Endothelial cell (in vitro differentiated cells): ENCODE results near the gene FGF12. TPM values are rescaled to one million over a fixed set of nuclear protein-coding genes. Genes with fewer than 3 reads are reported as not detected.
A peak's percentile ranks its signal among the peaks of the same experiment; 100 is the strongest.

ENCODE experiments used
- DNase-seq: peaks from one replicate; pipeline ENCODE4 v3.0.0; 2021; ENCODE audit warnings: low spot score
- H3K27ac Mint-ChIP-seq: one replicate; pipeline ENCODE4 v1.8.0; 2021; ENCODE audit warnings: mixed read lengths, inconsistent platforms; ENCODE audit not compliant: unreplicated experiment
- H3K27me3 Mint-ChIP-seq: one replicate; pipeline ENCODE4 v1.8.0; 2021; ENCODE audit warnings: mild to moderate bottlenecking, moderate library complexity, mixed read lengths, inconsistent platforms; ENCODE audit not compliant: unreplicated experiment
- H3K36me3 Mint-ChIP-seq: one replicate; pipeline ENCODE4 v1.8.0; 2021; ENCODE audit warnings: mild to moderate bottlenecking, low read depth, mixed read lengths, inconsistent platforms; ENCODE audit not compliant: unreplicated experiment
- H3K4me1 Mint-ChIP-seq: one replicate; pipeline ENCODE4 v1.8.0; 2021; ENCODE audit warnings: mild to moderate bottlenecking, mixed read lengths, inconsistent platforms; ENCODE audit not compliant: unreplicated experiment
- H3K4me3 Mint-ChIP-seq: one replicate; pipeline ENCODE4 v1.8.0; 2021; ENCODE audit warnings: mild to moderate bottlenecking, mixed read lengths, inconsistent platforms; ENCODE audit not compliant: unreplicated experiment
- H3K9me3 Mint-ChIP-seq: one replicate; pipeline ENCODE4 v1.8.0; 2021; ENCODE audit warnings: mixed read lengths, inconsistent platforms; ENCODE audit not compliant: unreplicated experiment
- total RNA-seq: library from RNA; stranded (reverse); fragmentation: NEBNext Ultra II Directional; extraction: Animal tissue kit (Norgen Biotek cat#: 25700); gene quantifications from one replicate; pipeline ENCODE4 v1.2.1, GENCODE V29; 2021; ENCODE audit not compliant: unreplicated experiment
- TF ChIP-seq, protein P1 (sequence below): fragments of 200-600 bp; sonication (generic); IDR thresholded peaks from one replicate; pipeline ENCODE4 v1.5.0; 2021; ENCODE audit warnings: antibody characterized with exemption; ENCODE audit not compliant: unreplicated experiment

The FGF12 gene
- total RNA-seq, 1 donor from 2014 or later, result 19.1 TPM

DNA sequence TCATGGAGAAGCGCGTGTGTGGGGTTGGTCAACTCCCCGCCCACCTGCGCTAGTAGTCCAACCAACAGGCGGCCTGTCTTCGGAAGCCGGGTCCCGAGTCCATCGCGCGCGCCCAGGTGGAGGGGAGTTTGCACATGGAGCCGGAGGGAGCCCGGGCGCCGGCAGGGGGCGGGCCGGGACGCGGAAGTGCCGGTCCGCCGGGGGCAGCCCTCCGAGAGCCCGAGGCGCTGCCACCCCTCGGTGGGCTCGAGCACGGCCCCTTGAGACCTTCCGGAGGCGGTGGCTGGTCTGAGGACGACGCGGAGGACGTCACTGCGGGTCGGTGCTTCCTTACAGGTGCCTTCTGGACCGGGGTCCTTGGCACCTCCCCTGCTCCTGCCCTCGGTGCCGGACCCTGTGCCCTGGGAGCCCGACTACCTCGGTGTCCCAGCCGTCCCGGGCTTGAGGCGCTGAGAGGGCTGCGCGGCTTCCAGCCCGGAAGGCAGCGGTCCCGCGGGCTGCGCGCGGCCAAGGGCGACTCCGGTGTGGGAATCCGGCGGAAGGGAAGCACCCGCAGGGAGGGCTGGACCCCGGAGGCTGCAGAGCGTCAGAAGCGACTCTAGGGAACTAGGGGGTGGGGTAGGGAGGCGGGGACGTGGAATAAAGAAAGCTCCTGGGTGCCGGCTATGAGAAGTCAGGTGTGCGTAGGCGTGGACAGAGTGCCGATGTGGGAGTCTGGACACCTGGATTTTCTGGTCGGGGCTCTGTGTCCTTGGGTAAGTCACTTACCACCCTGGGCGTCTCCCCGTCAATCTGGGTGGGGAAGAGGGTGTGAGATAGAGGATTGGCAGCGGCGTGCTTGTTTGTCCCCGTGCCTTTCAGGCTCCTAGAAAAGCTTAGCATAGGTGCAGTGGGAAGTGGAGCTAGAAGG lies 212.3 kb downstream of the FGF12 start:
- TF ChIP-seq, protein P1, sequence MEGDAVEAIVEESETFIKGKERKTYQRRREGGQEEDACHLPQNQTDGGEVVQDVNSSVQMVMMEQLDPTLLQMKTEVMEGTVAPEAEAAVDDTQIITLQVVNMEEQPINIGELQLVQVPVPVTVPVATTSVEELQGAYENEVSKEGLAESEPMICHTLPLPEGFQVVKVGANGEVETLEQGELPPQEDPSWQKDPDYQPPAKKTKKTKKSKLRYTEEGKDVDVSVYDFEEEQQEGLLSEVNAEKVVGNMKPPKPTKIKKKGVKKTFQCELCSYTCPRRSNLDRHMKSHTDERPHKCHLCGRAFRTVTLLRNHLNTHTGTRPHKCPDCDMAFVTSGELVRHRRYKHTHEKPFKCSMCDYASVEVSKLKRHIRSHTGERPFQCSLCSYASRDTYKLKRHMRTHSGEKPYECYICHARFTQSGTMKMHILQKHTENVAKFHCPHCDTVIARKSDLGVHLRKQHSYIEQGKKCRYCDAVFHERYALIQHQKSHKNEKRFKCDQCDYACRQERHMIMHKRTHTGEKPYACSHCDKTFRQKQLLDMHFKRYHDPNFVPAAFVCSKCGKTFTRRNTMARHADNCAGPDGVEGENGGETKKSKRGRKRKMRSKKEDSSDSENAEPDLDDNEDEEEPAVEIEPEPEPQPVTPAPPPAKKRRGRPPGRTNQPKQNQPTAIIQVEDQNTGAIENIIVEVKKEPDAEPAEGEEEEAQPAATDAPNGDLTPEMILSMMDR, result peak; percentile 72
- Mint-ChIP-seq H3K9me3 (no peaks in the 10 kb centered on the region), H3K36me3 (no peaks in the 10 kb centered on the region), H3K4me1 (peaks cover 16% of the 10 kb centered on the region), H3K4me3 (peak overlapping the region; percentile 90), H3K27ac (no peak overlapping the region), H3K27me3 (peaks cover 4% of the 10 kb centered on the region)
- peak; percentile 65 for DNase-seq

DNA sequence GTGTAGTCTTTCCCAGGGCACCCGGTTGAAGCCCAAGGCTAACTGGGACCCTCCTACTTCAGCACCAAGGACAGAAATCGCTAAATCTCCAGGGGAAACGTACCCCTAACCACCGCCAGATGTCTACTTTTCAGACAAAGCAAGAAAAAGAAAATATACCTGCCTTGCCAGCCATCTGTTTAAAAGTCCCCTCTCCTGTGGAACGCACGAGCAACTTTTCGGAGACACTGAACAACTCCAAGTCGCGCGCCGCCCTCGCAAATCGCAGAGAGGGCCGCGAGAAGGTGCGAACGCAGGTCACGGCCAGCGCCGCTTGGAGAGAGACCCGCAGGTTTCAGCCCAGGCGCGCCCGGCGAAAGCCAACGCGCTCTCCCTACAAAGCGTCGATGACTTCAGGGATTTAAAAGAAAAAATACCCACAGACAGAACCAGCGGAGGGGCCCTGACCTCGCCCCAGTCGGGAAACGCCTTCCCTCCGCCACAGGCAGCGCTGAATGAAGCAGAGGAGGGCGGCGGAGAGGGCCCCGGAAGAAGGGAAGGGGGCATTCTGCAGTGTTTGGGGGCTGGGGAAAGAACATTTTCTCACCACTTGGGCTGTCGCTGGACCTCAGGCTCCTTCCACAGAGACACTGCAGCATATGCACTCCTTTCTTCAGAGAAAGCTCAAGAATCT lies 213.1 kb downstream of the FGF12 start:
- Mint-ChIP-seq H3K27ac (no peak overlapping the region), H3K9me3 (no peaks in the 10 kb centered on the region), H3K27me3 (peaks cover 4% of the 10 kb centered on the region), H3K36me3 (no peaks in the 10 kb centered on the region), H3K4me3 (peak overlapping the region; percentile 90), H3K4me1 (peaks cover 16% of the 10 kb centered on the region)
- TF ChIP-seq, protein P1, result no peak
- peak; percentile 52 for DNase-seq

GRCh38 chr3:192505731-192506130 lies 221.6 kb downstream of the FGF12 start:
- H3K4me3 Mint-ChIP-seq, result no peak overlapping the region
- H3K36me3 Mint-ChIP-seq, result no peaks in the 10 kb centered on the region
- no peaks in the 10 kb centered on the region for H3K27me3 Mint-ChIP-seq
- H3K9me3 Mint-ChIP-seq, result no peaks in the 10 kb centered on the region
- H3K4me1 Mint-ChIP-seq, result no peaks in the 10 kb centered on the region
- no peak overlapping the region for H3K27ac Mint-ChIP-seq
- TF ChIP-seq, protein P1, result no peak
- no peak for DNase-seq

- no peak overlapping the region for H3K27ac Mint-ChIP-seq
- TF ChIP-seq, protein P1, result no peak
- H3K4me3 Mint-ChIP-seq, result no peak overlapping the region
- H3K4me1 Mint-ChIP-seq, result no peaks in the 10 kb centered on the region
- no peaks in the 10 kb centered on the region for H3K27me3 Mint-ChIP-seq
- no peak for DNase-seq
- H3K36me3 Mint-ChIP-seq, result no peaks in the 10 kb centered on the region
- no peaks in the 10 kb centered on the region for H3K9me3 Mint-ChIP-seq
Measured at GRCh38 chr3:192501401-192501800, 225.9 kb downstream of the FGF12 start.
